HepG2 (cell line): ENCODE data around the gene PSEN1. TPM values are rescaled to one million over a fixed set of nuclear protein-coding genes. Genes with fewer than 3 reads are reported as not detected.

Experiments used
- CCDC6 ChIP-seq: sonication (generic); formaldehyde crosslinking; IDR thresholded peaks from 2 replicates; pipeline ENCODE4 v1.8.1; 2022; ENCODE audit warnings: mild to moderate bottlenecking, missing genetic modification reagents, moderate library complexity
- CEBPG ChIP-seq: IDR thresholded peaks from 2 replicates; pipeline ENCODE4 v1.6.1; 2016
- ELF4 ChIP-seq: sonication (generic); formaldehyde crosslinking; IDR thresholded peaks from 2 replicates; pipeline ENCODE4 v1.5.0; 2020; ENCODE audit warnings: missing genetic modification reagents, mild to moderate bottlenecking, moderate library complexity, borderline replicate concordance
- HNRNPK ChIP-seq: fragments of 200-400 bp; formaldehyde crosslinking; IDR thresholded peaks from 2 replicates; pipeline ENCODE4 v1.6.1; 2018; ENCODE audit warnings: low read length, low read depth, moderate library complexity, mild to moderate bottlenecking; ENCODE audit not compliant: poor library complexity, severe bottlenecking
- KDM4B ChIP-seq: sonication (generic); formaldehyde crosslinking; IDR thresholded peaks from 2 replicates; pipeline ENCODE4 v1.4.0; 2020; ENCODE audit warnings: missing genetic modification reagents
- NR2F2 ChIP-seq: IDR thresholded peaks from 2 replicates; pipeline ENCODE4 v1.6.1; 2012; ENCODE audit warnings: low read depth, inconsistent platforms, borderline replicate concordance
- NR2F6 ChIP-seq, 2 experiments: IDR thresholded peaks; 2 replicates each; pipeline ENCODE4 v1.6.1; 2016; ENCODE audit warnings: antibody characterized with exemption in 1 of 2, mild to moderate bottlenecking in 1 of 2
- PRPF4 ChIP-seq: fragments of 200-400 bp; formaldehyde crosslinking; IDR thresholded peaks from 2 replicates; pipeline ENCODE4 v1.6.1; 2016; ENCODE audit warnings: low read length, low read depth; ENCODE audit not compliant: poor library complexity, severe bottlenecking
- RBM39 ChIP-seq: fragments of 200-400 bp; formaldehyde crosslinking; IDR thresholded peaks from one replicate; pipeline ENCODE4 v1.6.1; 2018; ENCODE audit warnings: antibody characterized with exemption, mild to moderate bottlenecking, low read depth, low read length; ENCODE audit not compliant: poor library complexity, severe bottlenecking
- RXRA ChIP-seq: sonication (generic); formaldehyde crosslinking; IDR thresholded peaks from 2 replicates; pipeline ENCODE4 v1.5.1; 2020; ENCODE audit warnings: missing genetic modification reagents
- SNAPC2 ChIP-seq: sonication (generic); formaldehyde crosslinking; IDR thresholded peaks from 2 replicates; pipeline ENCODE4 v1.8.1; 2022; ENCODE audit warnings: mild to moderate bottlenecking, missing genetic modification reagents
- SRSF4 ChIP-seq: fragments of 200-400 bp; formaldehyde crosslinking; IDR thresholded peaks from one replicate; pipeline ENCODE4 v1.6.1; 2018; ENCODE audit warnings: mild to moderate bottlenecking, low read depth, low read length, moderate library complexity; ENCODE audit not compliant: poor library complexity, severe bottlenecking
- YY1 ChIP-seq: IDR thresholded peaks from 2 replicates; pipeline ENCODE4 v1.6.1; 2011; ENCODE audit warnings: low read length, low read depth, moderate library complexity, mild to moderate bottlenecking; ENCODE audit not compliant: insufficient read depth, insufficient replicate concordance
- ZFP36L1 ChIP-seq: sonication (generic); formaldehyde crosslinking; IDR thresholded peaks from 2 replicates; pipeline ENCODE4 v1.8.0; 2022; ENCODE audit warnings: mild to moderate bottlenecking, missing genetic modification reagents, moderate library complexity
- ZKSCAN8 ChIP-seq: IDR thresholded peaks from 2 replicates; pipeline ENCODE4 v1.6.1; 2016; ENCODE audit warnings: borderline replicate concordance, missing genetic modification reagents, missing compliant biosample characterization
- ZNF224 ChIP-seq: sonication (generic); formaldehyde crosslinking; IDR thresholded peaks from 2 replicates; pipeline ENCODE4 v1.5.0; 2020; ENCODE audit warnings: mild to moderate bottlenecking, missing genetic modification reagents
- ZNF367 ChIP-seq: sonication (generic); formaldehyde crosslinking; IDR thresholded peaks from 2 replicates; pipeline ENCODE4 v1.4.0; 2020; ENCODE audit warnings: missing genetic modification reagents, borderline replicate concordance
- ZNF556 ChIP-seq: sonication (generic); formaldehyde crosslinking; IDR thresholded peaks from 2 replicates; pipeline ENCODE4 v1.4.0; 2020; ENCODE audit warnings: mild to moderate bottlenecking, missing genetic modification reagents, borderline replicate concordance
- ZNF605 ChIP-seq: sonication (generic); formaldehyde crosslinking; IDR thresholded peaks from 2 replicates; pipeline ENCODE4 v1.8.0; 2022; ENCODE audit warnings: mild to moderate bottlenecking, missing genetic modification reagents
- ZNF749 ChIP-seq: sonication (generic); formaldehyde crosslinking; IDR thresholded peaks from 2 replicates; pipeline ENCODE4 v1.8.0; 2022; ENCODE audit warnings: mild to moderate bottlenecking, missing genetic modification reagents, moderate library complexity, borderline replicate concordance
- polyA plus RNA-seq, 8 experiments: library from polyadenylated mRNA; depleted of rRNA in 3 of 8; stranded (reverse) in 7 of 8; unstranded in 1 of 8; fragments of >200 nt; fragmentation: Illumina TruSeq in 4 of 8; extraction: Trizol in 4 of 8; gene quantifications; 2 replicates each; pipeline versions ENCODE4 v1.2.1 to v1.2.3, GENCODE V29; 2011 to 2016; ENCODE audit warnings: low read depth in 4 of 8, missing spikeins in 1 of 8, mixed read lengths in 1 of 8; ENCODE audit not compliant: insufficient read depth in 1 of 8
- total RNA-seq, 5 experiments: library from RNA; depleted of rRNA; stranded (reverse); fragments of >200 nt; fragmentation: Illumina TruSeq; extraction: Trizol; gene quantifications; 2 replicates each; pipeline ENCODE4 v1.2.3, GENCODE V29; 2016; ENCODE audit warnings: low read depth in 1 of 5
- TF ChIP-seq, protein P1 (sequence below): sonication (generic); formaldehyde crosslinking; IDR thresholded peaks from 2 replicates; pipeline ENCODE4 v1.8.1; 2023; ENCODE audit warnings: mild to moderate bottlenecking, inconsistent platforms, moderate library complexity, missing genetic modification reagents, borderline replicate concordance
- TF ChIP-seq, protein P2 (sequence below): sonication (generic); formaldehyde crosslinking; IDR thresholded peaks from 2 replicates; pipeline ENCODE4 v1.5.1; 2020; ENCODE audit warnings: mild to moderate bottlenecking, moderate library complexity, missing genetic modification reagents
- TF ChIP-seq, protein P3 (sequence below): IDR thresholded peaks from 2 replicates; pipeline ENCODE4 v1.6.1; 2016; ENCODE audit warnings: low read depth, borderline replicate concordance
- TF ChIP-seq, protein P4 (sequence below): sonication (generic); formaldehyde crosslinking; conservative IDR thresholded peaks from 2 replicates; pipeline ENCODE4 v1.4.0; 2020; ENCODE audit warnings: mild to moderate bottlenecking, missing genetic modification reagents, moderate library complexity

The PSEN1 gene
- total and polyA plus RNA-seq, 2 of the 13 experiments (the other 11 are each of a cell fraction or from before 2014, with no cell fraction given), result 12.5 to 26.6 TPM

DNA sequence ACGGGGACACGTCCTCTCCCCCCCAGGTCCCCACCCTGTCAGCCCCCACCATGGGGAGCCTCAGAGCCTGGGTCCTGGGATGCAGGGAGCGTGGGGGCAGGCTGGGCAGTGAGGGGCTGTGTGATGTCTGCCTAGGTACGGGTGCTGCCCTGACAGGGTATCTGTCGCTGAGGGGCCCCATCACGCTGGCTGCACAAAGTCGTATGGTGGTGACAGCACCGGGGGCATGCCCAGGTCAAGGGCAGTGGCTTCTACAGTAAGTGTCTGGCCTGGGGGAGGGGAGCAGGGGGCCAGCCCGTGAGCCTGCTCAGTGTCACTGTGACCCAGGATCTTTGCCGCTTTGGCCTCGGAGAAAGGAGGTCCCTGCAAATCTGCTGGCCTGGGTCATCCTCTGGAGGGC lies 124.3 kb downstream of the PSEN1 start (continued):
- TF ChIP-seq ZFP36L1 (CRISPR knock-in tag) (no peak), NR2F6 (IDR thresholded peaks at IDR 0.05) (peak; percentile 42; the same call in 1 of the 2 replicates), NR2F6 (CRISPR knock-in tag; IDR thresholded peaks at IDR 0.05) (0 out of 2 replicates have a peak, but pooled peaks have one; percentile 31), SNAPC2 (CRISPR knock-in tag) (no peak), HNRNPK (no peak), CEBPG (CRISPR knock-in tag) (no peak), ZNF224 (CRISPR knock-in tag) (no peak), YY1 (no peak), ZKSCAN8 (CRISPR knock-in tag) (no peak), RBM39 (no peak), PRPF4 (no peak), CCDC6 (CRISPR knock-in tag) (no peak), KDM4B (CRISPR knock-in tag) (no peak), ZNF367 (CRISPR knock-in tag) (no peak), ZNF605 (CRISPR knock-in tag) (no peak), RXRA (CRISPR knock-in tag) (peak; percentile 91), ZNF556 (CRISPR knock-in tag) (no peak), NR2F2 (no peak), SRSF4 (no peak), ZNF749 (no peak), ELF4 (CRISPR knock-in tag) (no peak)
- TF ChIP-seq, protein P1, sequence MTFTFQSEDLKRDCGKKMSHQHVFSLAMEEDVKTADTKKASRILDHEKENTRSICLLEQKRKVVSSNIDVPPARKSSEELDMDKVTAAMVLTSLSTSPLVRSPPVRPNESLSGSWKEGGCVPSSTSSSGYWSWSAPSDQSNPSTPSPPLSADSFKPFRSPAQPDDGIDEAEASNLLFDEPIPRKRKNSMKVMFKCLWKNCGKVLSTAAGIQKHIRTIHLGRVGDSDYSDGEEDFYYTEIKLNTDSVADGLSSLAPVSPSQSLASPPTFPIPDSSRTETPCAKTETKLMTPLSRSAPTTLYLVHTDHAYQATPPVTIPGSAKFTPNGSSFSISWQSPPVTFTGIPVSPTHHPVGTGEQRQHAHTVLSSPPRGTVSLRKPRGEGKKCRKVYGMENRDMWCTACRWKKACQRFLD (CRISPR knock-in tag), result no peak
- TF ChIP-seq, protein P2, sequence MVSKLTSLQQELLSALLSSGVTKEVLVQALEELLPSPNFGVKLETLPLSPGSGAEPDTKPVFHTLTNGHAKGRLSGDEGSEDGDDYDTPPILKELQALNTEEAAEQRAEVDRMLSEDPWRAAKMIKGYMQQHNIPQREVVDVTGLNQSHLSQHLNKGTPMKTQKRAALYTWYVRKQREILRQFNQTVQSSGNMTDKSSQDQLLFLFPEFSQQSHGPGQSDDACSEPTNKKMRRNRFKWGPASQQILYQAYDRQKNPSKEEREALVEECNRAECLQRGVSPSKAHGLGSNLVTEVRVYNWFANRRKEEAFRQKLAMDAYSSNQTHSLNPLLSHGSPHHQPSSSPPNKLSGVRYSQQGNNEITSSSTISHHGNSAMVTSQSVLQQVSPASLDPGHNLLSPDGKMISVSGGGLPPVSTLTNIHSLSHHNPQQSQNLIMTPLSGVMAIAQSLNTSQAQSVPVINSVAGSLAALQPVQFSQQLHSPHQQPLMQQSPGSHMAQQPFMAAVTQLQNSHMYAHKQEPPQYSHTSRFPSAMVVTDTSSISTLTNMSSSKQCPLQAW, result no peak
- TF ChIP-seq, protein P3, sequence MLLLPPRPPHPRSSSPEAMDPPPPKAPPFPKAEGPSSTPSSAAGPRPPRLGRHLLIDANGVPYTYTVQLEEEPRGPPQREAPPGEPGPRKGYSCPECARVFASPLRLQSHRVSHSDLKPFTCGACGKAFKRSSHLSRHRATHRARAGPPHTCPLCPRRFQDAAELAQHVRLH (CRISPR knock-in tag), result no peak
- TF ChIP-seq, protein P4, sequence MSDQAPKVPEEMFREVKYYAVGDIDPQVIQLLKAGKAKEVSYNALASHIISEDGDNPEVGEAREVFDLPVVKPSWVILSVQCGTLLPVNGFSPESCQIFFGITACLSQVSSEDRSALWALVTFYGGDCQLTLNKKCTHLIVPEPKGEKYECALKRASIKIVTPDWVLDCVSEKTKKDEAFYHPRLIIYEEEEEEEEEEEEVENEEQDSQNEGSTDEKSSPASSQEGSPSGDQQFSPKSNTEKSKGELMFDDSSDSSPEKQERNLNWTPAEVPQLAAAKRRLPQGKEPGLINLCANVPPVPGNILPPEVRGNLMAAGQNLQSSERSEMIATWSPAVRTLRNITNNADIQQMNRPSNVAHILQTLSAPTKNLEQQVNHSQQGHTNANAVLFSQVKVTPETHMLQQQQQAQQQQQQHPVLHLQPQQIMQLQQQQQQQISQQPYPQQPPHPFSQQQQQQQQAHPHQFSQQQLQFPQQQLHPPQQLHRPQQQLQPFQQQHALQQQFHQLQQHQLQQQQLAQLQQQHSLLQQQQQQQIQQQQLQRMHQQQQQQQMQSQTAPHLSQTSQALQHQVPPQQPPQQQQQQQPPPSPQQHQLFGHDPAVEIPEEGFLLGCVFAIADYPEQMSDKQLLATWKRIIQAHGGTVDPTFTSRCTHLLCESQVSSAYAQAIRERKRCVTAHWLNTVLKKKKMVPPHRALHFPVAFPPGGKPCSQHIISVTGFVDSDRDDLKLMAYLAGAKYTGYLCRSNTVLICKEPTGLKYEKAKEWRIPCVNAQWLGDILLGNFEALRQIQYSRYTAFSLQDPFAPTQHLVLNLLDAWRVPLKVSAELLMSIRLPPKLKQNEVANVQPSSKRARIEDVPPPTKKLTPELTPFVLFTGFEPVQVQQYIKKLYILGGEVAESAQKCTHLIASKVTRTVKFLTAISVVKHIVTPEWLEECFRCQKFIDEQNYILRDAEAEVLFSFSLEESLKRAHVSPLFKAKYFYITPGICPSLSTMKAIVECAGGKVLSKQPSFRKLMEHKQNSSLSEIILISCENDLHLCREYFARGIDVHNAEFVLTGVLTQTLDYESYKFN (CRISPR knock-in tag), result 0 out of 2 replicates have a peak, but pooled peaks have one; percentile 13
